Transverse colon (tissue), 4 donors: Measurements from ENCODE around the gene AQP6.

Experiments
- EP300 ChIP-seq: sonication (generic); formaldehyde crosslinking; IDR thresholded peaks from one replicate; pipeline ENCODE4 v1.6.1; 2017; ENCODE audit warnings: antibody characterized with exemption, low read depth
- POLR2AphosphoS5 ChIP-seq, 3 donors: sonication (generic); formaldehyde crosslinking; IDR thresholded peaks; one replicate each; pipeline ENCODE4 v1.6.1; 2016; ENCODE audit warnings: antibody characterized with exemption in 3 of 3
- TF ChIP-seq, protein P1 (sequence below), 5 experiments: fragments of 200-600 bp in 3 of 5; fragments of 450-650 bp in 2 of 5; sonication (generic) in 3 of 5; IDR thresholded peaks; 1 replicate in 2 of 5; 2 replicates in 3 of 5; pipeline ENCODE4 v1.5.1; 2016 to 2017; ENCODE audit warnings: antibody characterized with exemption in 5 of 5, inconsistent platforms in 3 of 5, mild to moderate bottlenecking in 2 of 5, moderate library complexity in 1 of 5

DNA sequence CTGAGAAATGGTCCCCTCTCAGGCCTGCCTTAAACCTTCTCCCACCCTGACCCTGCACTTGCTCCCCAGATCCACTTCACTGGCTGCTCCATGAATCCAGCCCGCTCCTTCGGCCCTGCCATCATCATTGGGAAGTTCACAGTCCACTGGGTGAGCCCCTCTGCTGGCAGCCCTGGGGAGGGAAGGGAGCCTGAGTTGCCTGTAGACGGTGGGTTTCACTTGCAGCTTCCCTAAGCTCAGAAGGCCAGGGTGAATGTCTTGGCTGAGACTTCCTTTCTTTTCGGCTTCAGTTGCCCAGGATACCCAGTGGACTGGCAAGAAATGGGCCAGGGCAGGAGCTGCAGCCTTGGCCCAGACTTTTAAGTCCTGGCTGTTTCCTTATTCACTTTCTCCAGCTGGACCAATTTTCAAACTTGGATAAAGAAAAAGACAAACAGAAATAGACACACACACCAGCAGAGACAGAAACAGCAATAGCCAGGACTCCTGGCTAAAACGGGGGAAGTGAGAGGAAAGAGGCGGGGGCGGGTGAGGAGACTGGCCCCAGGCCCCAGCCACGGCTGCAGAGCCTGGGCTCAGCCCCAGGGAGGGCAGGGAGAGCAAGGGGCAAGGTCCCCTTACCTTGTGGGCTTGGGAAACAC lies 2.0 kb downstream of the AQP6 start:
- no peak for TF ChIP-seq EP300
- TF ChIP-seq, protein P1, sequence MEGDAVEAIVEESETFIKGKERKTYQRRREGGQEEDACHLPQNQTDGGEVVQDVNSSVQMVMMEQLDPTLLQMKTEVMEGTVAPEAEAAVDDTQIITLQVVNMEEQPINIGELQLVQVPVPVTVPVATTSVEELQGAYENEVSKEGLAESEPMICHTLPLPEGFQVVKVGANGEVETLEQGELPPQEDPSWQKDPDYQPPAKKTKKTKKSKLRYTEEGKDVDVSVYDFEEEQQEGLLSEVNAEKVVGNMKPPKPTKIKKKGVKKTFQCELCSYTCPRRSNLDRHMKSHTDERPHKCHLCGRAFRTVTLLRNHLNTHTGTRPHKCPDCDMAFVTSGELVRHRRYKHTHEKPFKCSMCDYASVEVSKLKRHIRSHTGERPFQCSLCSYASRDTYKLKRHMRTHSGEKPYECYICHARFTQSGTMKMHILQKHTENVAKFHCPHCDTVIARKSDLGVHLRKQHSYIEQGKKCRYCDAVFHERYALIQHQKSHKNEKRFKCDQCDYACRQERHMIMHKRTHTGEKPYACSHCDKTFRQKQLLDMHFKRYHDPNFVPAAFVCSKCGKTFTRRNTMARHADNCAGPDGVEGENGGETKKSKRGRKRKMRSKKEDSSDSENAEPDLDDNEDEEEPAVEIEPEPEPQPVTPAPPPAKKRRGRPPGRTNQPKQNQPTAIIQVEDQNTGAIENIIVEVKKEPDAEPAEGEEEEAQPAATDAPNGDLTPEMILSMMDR (IDR thresholded peaks at IDR 0.05) = no peak
- TF ChIP-seq POLR2AphosphoS5 (IDR thresholded peaks at IDR 0.05) = no peak
